HCT116 (cell line): ENCODE results near the gene BRAP. TPM values are rescaled to one million over a fixed set of nuclear protein-coding genes. Genes with fewer than 3 reads are reported as not detected.

Source experiments
- ATAC-seq: fragments of 200-7000 bp; cut with Tn5 transposase; 2 replicates; pipeline ENCODE4 v1.9.1; 2020; ENCODE audit warnings: mild to moderate bottlenecking, moderate library complexity
- BruUV-seq: library from RNA; stranded (reverse); fragments of 400-500 nt; replicated peaks from 2 replicates; lab custom pipeline; 2021; lab: Mats Ljungman, UMichigan
- CTCF ChIA-PET: fragments of 300-600 bp; sonication (Branson Sonifier 250); formaldehyde crosslinking; loops from one replicate; lab custom pipeline; 2021; ENCODE audit warnings: antibody characterized with exemption; lab: Charles Lee
- POLR2A ChIA-PET: fragments of 300-600, 350-600 bp; sonication (Branson Sonifier 250); formaldehyde crosslinking; loops from one replicate; lab custom pipeline; 2021; ENCODE audit warnings: antibody characterized with exemption; lab: Charles Lee
- RAD21 ChIA-PET, 2 experiments: fragments of 300-600 bp; sonication (Branson Sonifier 250); formaldehyde crosslinking; loops; one replicate each; lab custom pipeline; 2023; ENCODE audit warnings: low total read pairs in 2 of 2; ENCODE audit not compliant: uncharacterized antibody in 2 of 2, unreplicated experiment in 2 of 2, low non-redundant PET in 1 of 2; lab: Charles Lee
- DNase-seq: peaks from one replicate; pipeline ENCODE4 v3.0.0-alpha.2; 2010; ENCODE audit warnings: low read depth, low spot score
- H2AFZ ChIP-seq: fragments of 200-600 bp; shearing (Covaris generic), sonication (generic); 2 replicates; pipeline ENCODE4 v1.6.1; 2017; ENCODE audit warnings: low read depth, mixed run types, mixed read lengths, antibody characterized with exemption, low read length; ENCODE audit not compliant: poor library complexity, severe bottlenecking
- H3K27ac ChIP-seq: 2 replicates; pipeline ENCODE4 v1.5.1; 2012; ENCODE audit warnings: low read depth, low read length
- H3K27me3 ChIP-seq: fragments of 200-600 bp; sonication (generic); 2 replicates; pipeline ENCODE4 v1.6.1; 2016; ENCODE audit warnings: mixed run types, low read length, mixed read lengths; ENCODE audit not compliant: insufficient read depth
- H3K36me3 ChIP-seq, 2 experiments: fragments of 200-500 bp in 1 of 2; fragments of 200-600 bp in 1 of 2; sonication (Bioruptor generic) in 1 of 2; sonication (generic) in 1 of 2; 2 replicates each; pipeline versions ENCODE4 v1.5.1 to v1.6.1; 2014 to 2016; ENCODE audit warnings: low read length in 2 of 2, inconsistent platforms in 1 of 2, mixed read lengths in 1 of 2, mixed run types in 1 of 2; ENCODE audit not compliant: insufficient read depth in 2 of 2, control insufficient read depth in 1 of 2
- H3K4me1 ChIP-seq, 2 experiments: fragments of 200-600 bp in 1 of 2; sonication (generic) in 1 of 2; 2 replicates each; pipeline versions ENCODE4 v1.5.1 to v1.6.1; 2012 to 2017; ENCODE audit warnings: low read length in 2 of 2, inconsistent platforms in 1 of 2, mild to moderate bottlenecking in 1 of 2, mixed read lengths in 1 of 2, mixed run types in 1 of 2, moderate library complexity in 1 of 2; ENCODE audit not compliant: insufficient read depth in 2 of 2, control insufficient read depth in 1 of 2
- H3K4me2 ChIP-seq: fragments of 200-600 bp; sonication (generic); 2 replicates; pipeline ENCODE4 v1.6.1; 2017; ENCODE audit warnings: mixed run types, low read length, mixed read lengths
- H3K4me3 ChIP-seq, 2 experiments: fragments of 200-600 bp in 1 of 2; sonication (generic) in 1 of 2; replicated peaks in 1 of 2; 2 replicates each; pipeline ENCODE4 v1.5.1; 2011 to 2016; ENCODE audit warnings: low read length in 2 of 2, control low read depth in 1 of 2, low read depth in 1 of 2, mild to moderate bottlenecking in 1 of 2, mixed read lengths in 1 of 2, mixed run types in 1 of 2
- H3K79me2 ChIP-seq: fragments of 200-600 bp; sonication (generic); 2 replicates; pipeline ENCODE4 v1.6.1; 2017; ENCODE audit warnings: mild to moderate bottlenecking, mixed run types, low read length, moderate library complexity, mixed read lengths; ENCODE audit not compliant: insufficient read depth
- H3K9ac ChIP-seq: fragments of 200-600 bp; sonication (generic); 2 replicates; pipeline ENCODE4 v1.6.1; 2016; ENCODE audit warnings: low read length, mixed read lengths
- H3K9me2 ChIP-seq: fragments of 200-600 bp; sonication (generic), shearing (Covaris generic); 2 replicates; pipeline ENCODE4 v1.6.1; 2017; ENCODE audit warnings: mixed run types, mild to moderate bottlenecking, moderate library complexity; ENCODE audit not compliant: insufficient read depth
- H3K9me3 ChIP-seq, 2 experiments: fragments of 200-500 bp in 1 of 2; fragments of 200-600 bp in 1 of 2; sonication (Bioruptor generic) in 1 of 2; sonication (generic) in 1 of 2; 2 replicates each; pipeline ENCODE4 v1.6.1; 2014 to 2017; ENCODE audit warnings: low read length in 2 of 2, mixed read lengths in 2 of 2, inconsistent platforms in 1 of 2, low read depth in 1 of 2, mild to moderate bottlenecking in 1 of 2, mixed run types in 1 of 2, moderate library complexity in 1 of 2; ENCODE audit not compliant: control insufficient read depth in 1 of 2, insufficient read depth in 1 of 2
- H4K20me1 ChIP-seq: fragments of 200-600 bp; sonication (generic), shearing (Covaris generic); 2 replicates; pipeline ENCODE4 v1.6.1; 2017; ENCODE audit warnings: mixed run types, mild to moderate bottlenecking, moderate library complexity; ENCODE audit not compliant: insufficient read depth
- ATF3 ChIP-seq: IDR thresholded peaks from 2 replicates; pipeline ENCODE4 v1.6.1; 2012
- CEBPB ChIP-seq: IDR thresholded peaks from 2 replicates; pipeline ENCODE4 v1.6.1; 2012; ENCODE audit warnings: low read depth
- EGR1 ChIP-seq: IDR thresholded peaks from 2 replicates; pipeline ENCODE4 v1.6.1; 2012; ENCODE audit warnings: low read depth
- ELF1 ChIP-seq: IDR thresholded peaks from 2 replicates; pipeline ENCODE4 v1.6.1; 2012; ENCODE audit warnings: low read depth, borderline replicate concordance
- EZH2 ChIP-seq: fragments of 200-600 bp; sonication (generic); IDR thresholded peaks from 2 replicates; pipeline ENCODE4 v1.6.1; 2017; ENCODE audit warnings: antibody characterized with exemption, mixed run types
- EZH2phosphoT487 ChIP-seq: fragments of 200-600 bp; IDR thresholded peaks from 2 replicates; pipeline ENCODE4 v1.6.1; 2018; ENCODE audit warnings: antibody characterized with exemption, borderline replicate concordance
- FOSL1 ChIP-seq: IDR thresholded peaks from 2 replicates; pipeline ENCODE4 v1.6.1; 2012; ENCODE audit warnings: low read depth
- JUND ChIP-seq: IDR thresholded peaks from 2 replicates; pipeline ENCODE4 v1.6.1; 2012
- MAX ChIP-seq: IDR thresholded peaks from 2 replicates; pipeline ENCODE4 v1.6.1; 2012
- POLR2A ChIP-seq: IDR thresholded peaks from 2 replicates; pipeline ENCODE4 v1.7.0; 2011; ENCODE audit warnings: borderline replicate concordance; ENCODE audit not compliant: insufficient read depth, insufficient read length; ENCODE audit errors: extremely low read depth
- POLR2AphosphoS5 ChIP-seq: IDR thresholded peaks from 2 replicates; pipeline ENCODE4 v1.6.1; 2011; ENCODE audit warnings: mild to moderate bottlenecking, low read depth, low read length, moderate library complexity
- RAD21 ChIP-seq: IDR thresholded peaks from 2 replicates; pipeline ENCODE4 v1.6.1; 2012; ENCODE audit warnings: low read depth, mild to moderate bottlenecking
- SIN3A ChIP-seq: IDR thresholded peaks from 2 replicates; pipeline ENCODE4 v1.6.1; 2012; ENCODE audit warnings: low read depth
- SP1 ChIP-seq: IDR thresholded peaks from 2 replicates; pipeline ENCODE4 v1.6.1; 2012; ENCODE audit warnings: low read depth
- SRF ChIP-seq: IDR thresholded peaks from 2 replicates; pipeline ENCODE4 v1.6.1; 2012; ENCODE audit warnings: low read depth
- TCF7L2 ChIP-seq: IDR thresholded peaks from 2 replicates; pipeline ENCODE4 v1.7.0; 2011; ENCODE audit warnings: borderline replicate concordance, inconsistent platforms; ENCODE audit not compliant: insufficient read depth, insufficient read length; ENCODE audit errors: extremely low read depth
- YY1 ChIP-seq: IDR thresholded peaks from 2 replicates; pipeline ENCODE4 v1.6.1; 2011; ENCODE audit warnings: low read length, low read depth, moderate library complexity, mild to moderate bottlenecking; ENCODE audit not compliant: insufficient replicate concordance; ENCODE audit errors: extremely low read depth
- ZNF274 ChIP-seq: fragments of 200-500 bp; sonication (Bioruptor generic); IDR thresholded peaks from 2 replicates; pipeline ENCODE4 v1.6.1; 2014; ENCODE audit warnings: mild to moderate bottlenecking, low read depth, low read length, inconsistent platforms
- intact Hi-C: fragments of 100-400 bp; cut with micrococcal nuclease; formaldehyde crosslinking; loops from 2 replicates; pipeline ENCODE4 v1.10.0; 2022
- total RNA-seq: library from RNA; stranded (reverse); gene quantifications from one replicate; pipeline ENCODE4 v1.2.1, GENCODE V29; 2021; ENCODE audit not compliant: unreplicated experiment

Gene BRAP
- total RNA-seq, 1 experiment from 2014 or later, result 16.7 TPM

DNA sequence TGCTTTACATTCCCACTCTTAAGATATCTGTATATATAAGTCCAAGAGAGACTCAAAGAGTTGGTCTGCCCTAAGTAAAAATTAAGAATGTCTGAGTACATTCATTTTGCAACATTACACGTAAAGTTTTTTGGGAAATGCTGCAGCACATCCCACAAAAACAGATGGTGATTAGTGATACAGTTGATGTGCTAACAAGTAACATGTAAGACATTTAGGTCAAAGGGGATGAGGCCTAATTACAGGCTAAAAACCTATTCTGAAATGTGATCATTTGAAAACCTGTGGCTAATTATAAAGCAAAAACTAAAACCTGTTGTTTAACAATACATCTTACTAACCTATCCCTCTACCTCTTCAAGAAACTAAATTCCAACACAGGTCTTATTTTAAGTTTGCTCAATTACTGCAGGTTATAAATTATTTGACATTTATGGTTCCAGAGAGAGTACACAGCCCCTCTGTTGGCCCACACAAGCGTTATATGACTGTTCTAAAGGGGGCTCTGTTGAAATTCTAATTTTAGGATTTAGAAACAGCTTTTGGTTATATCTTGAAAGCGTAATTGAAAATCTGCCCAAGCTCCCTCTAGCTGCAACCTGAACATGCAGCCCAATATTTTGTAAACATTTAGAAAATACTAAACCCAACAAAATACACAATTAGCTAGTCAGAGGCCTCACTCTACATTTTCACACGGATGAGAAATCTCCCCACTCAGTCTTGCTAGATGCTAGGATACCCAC lies 42.9 kb downstream of the BRAP start:
- H3K27ac ChIP-seq, result no peak overlapping the region
- no peak overlapping the region for H3K4me2 ChIP-seq
- H2AFZ ChIP-seq, result no peak overlapping the region
- peaks cover 0 to 8% of the 10 kb centered on the region in 2 experiments; a peak in 2 of 4 replicates for H3K4me1 ChIP-seq
- ChIA-PET POLR2A (no interaction called here), RAD21 (no interaction called here), CTCF (no interaction called here)
- BruUV-seq, result no TSS peak
- no peaks in the 10 kb centered on the region for H4K20me1 ChIP-seq
- no peaks in the 10 kb centered on the region for H3K9me3 ChIP-seq
- no peak overlapping the region for H3K4me3 ChIP-seq
- H3K9ac ChIP-seq, result no peak overlapping the region
- ATAC-seq (no peak), DNase-seq (no peak)
- TF ChIP-seq ATF3 (no peak), RAD21 (0 out of 2 replicates have a peak, but pooled peaks have one; percentile 7), SRF (no peak), EZH2phosphoT487 (no peak), JUND (no peak), SP1 (no peak), TCF7L2 (no peak)
- no peaks in the 10 kb centered on the region for H3K27me3 ChIP-seq
- H3K79me2 ChIP-seq, result no peaks in the 10 kb centered on the region
- H3K36me3 ChIP-seq, result peaks cover 5 to 12% of the 10 kb centered on the region in 2 experiments; a peak in 2 of 4 replicates
- no peaks in the 10 kb centered on the region for H3K9me2 ChIP-seq
- intact Hi-C loops, result no loop called here

DNA sequence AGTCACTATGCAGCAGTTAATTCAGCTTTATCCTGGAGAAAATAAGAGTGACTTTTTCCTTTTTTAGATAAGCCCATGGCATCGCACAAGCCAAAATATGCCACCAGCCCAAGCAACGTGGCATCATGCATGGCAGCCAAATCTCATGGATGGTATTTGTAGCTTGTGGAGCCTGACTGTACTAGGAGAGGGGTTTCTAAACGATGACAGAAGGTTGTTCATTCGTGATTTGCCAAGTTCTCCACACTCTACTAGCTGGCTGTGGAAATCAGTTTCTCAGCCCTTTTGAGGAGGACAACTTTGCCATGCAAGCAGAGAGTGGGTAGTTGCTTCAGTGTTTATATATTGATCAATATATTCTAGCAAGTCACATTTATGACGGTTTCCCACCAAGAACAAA lies 45.2 kb downstream of the BRAP start:
- ChIA-PET POLR2A (no interaction called here), RAD21 (no interaction called here), CTCF (no interaction called here)
- Histone ChIP-seq H3K4me2 (no peak overlapping the region), H3K27ac (no peak overlapping the region), H2AFZ (no peak overlapping the region), H3K9me3 (no peaks in the 10 kb centered on the region), H3K27me3 (no peaks in the 10 kb centered on the region), H3K36me3 (peaks cover 3 to 4% of the 10 kb centered on the region in 2 experiments; a peak in 1 of 4 replicates), H3K4me1 (peaks cover 0 to 3% of the 10 kb centered on the region in 2 experiments; a peak in 2 of 4 replicates), H3K4me3 (no peak overlapping the region), H4K20me1 (no peaks in the 10 kb centered on the region), H3K9me2 (no peaks in the 10 kb centered on the region), H3K9ac (no peak overlapping the region), H3K79me2 (no peaks in the 10 kb centered on the region)
- DNase-seq (no peak), ATAC-seq (no peak)
- intact Hi-C loops, result no loop called here
- BruUV-seq, result no TSS peak
- TF ChIP-seq EGR1, result no peak
- no peak for TF ChIP-seq POLR2A
- no peak for TF ChIP-seq CEBPB
- no peak for TF ChIP-seq SIN3A
- no peak for TF ChIP-seq JUND
- TF ChIP-seq FOSL1, result no peak
- no peak for TF ChIP-seq SP1
- TF ChIP-seq SRF, result no peak
- no peak for TF ChIP-seq YY1
- TF ChIP-seq ATF3, result no peak
- no peak for TF ChIP-seq ELF1
- TF ChIP-seq POLR2AphosphoS5, result no peak
- TF ChIP-seq MAX, result no peak
- no peak for TF ChIP-seq ZNF274
- TF ChIP-seq EZH2, result no peak
